Activated CD4-positive, alpha-beta T cell treated with anti-CD3 and anti-CD28 coated beads, Interleukin-2, amount 10 ng/mL, durations not matched to agents 7 days and 5 days (primary cell): ENCODE measurements around the gene C4orf51. TPM values are rescaled to one million over a fixed set of nuclear protein-coding genes. Genes with fewer than 3 reads are reported as not detected.

ENCODE experiments used
- CTCF ChIA-PET: fragments of 350-600 bp; sonication (Branson Sonifier 250); formaldehyde crosslinking; loops from one replicate; lab custom pipeline; 2021; ENCODE audit warnings: antibody characterized with exemption; lab: Charles Lee
- POLR2A ChIA-PET: fragments of 350-600 bp; sonication (Branson Sonifier 250); formaldehyde crosslinking; loops from one replicate; lab custom pipeline; 2021; ENCODE audit warnings: antibody characterized with exemption; lab: Charles Lee
- DNase-seq: peaks from one replicate; pipeline ENCODE4 v3.0.0-alpha.2; 2020
- H3K27ac Mint-ChIP-seq: one replicate; pipeline ENCODE4 v1.8.0; 2021; ENCODE audit warnings: mild to moderate bottlenecking, moderate library complexity, mixed read lengths
- H3K27me3 Mint-ChIP-seq: one replicate; pipeline ENCODE4 v1.8.0; 2021; ENCODE audit warnings: mixed read lengths
- H3K36me3 Mint-ChIP-seq: one replicate; pipeline ENCODE4 v1.8.0; 2021; ENCODE audit warnings: low read depth, mixed read lengths
- H3K4me1 Mint-ChIP-seq: one replicate; pipeline ENCODE4 v1.8.0; 2021; ENCODE audit warnings: mixed read lengths
- H3K4me3 Mint-ChIP-seq: one replicate; pipeline ENCODE4 v1.8.0; 2021; ENCODE audit warnings: mild to moderate bottlenecking, moderate library complexity, mixed read lengths
- H3K9me3 Mint-ChIP-seq: one replicate; pipeline ENCODE4 v1.8.0; 2021; ENCODE audit warnings: mixed read lengths
- total RNA-seq, 2 experiments: library from RNA; stranded (reverse); gene quantifications; one replicate each; pipeline ENCODE4 v1.2.3, GENCODE V29; 2021

The C4orf51 gene
- total RNA-seq, 2 experiments from 2014 or later, result not detected

DNA sequence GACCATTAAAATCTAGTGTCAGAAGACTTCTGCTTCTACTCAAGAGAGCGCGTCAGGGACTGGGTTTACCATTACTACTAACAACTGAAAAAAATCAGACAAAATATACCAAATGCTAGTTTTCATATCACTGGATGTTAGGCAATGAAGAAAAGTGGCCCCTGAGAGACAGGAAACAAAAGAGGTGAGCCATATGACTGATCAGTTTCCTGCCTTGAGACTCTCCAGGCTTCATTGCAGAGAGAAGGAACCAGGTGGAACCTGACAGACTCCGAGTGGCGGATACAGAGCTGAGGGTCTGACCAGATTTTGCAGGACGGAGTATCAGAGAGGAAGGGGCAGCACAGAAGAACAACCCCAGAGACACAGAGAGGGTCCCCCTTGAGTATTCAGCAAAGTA is 86.3 kb downstream of the C4orf51 start:
- Mint-ChIP-seq H3K27me3 (no peaks in the 10 kb centered on the region), H3K9me3 (peaks cover 14% of the 10 kb centered on the region), H3K27ac (no peak overlapping the region), H3K36me3 (peaks cover 55% of the 10 kb centered on the region), H3K4me3 (no peak overlapping the region), H3K4me1 (peaks cover 16% of the 10 kb centered on the region)
- no peak for DNase-seq
- ChIA-PET POLR2A (no interaction called here), CTCF (interaction anchor here (1.2 to 1.3 kb wide), 2 partner anchors 14 to 18 kb away, joined by 3 to 4 read pairs; no protein-coding TSS in a partner anchor)

DNA sequence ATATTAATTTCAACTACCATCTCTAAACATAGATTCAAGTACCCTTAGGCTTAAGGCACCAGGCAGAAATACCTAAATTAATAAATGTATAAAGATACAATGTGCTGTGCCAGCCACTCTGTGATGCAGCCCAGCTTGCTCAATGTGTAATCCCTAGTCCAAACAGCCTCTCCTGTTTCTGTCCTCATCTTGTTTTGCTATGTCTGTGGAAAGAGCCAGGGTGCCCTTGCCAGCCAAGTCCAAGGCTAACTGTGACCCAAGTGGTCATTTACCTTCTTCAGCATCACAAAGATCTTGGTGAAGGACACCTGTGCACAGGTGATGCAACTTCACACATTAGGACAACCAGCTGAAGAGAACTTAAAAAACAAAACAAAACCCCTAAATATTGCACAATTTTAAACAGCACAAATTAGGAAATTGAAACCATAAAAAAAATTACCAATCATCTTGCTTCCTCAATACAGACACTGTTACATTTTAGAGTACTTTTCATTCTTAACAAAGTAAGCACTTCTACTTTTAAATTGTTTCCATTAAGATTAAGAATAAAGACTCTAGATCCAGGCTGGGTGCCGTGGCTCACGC is 89.6 kb downstream of the C4orf51 start:
- no peak overlapping the region for H3K27ac Mint-ChIP-seq
- ChIA-PET CTCF (interaction anchor here (0.8 kb wide), 1 partner anchor 28 kb away, joined by 4 read pairs; no protein-coding TSS in a partner anchor), POLR2A (no interaction called here)
- peaks cover 16% of the 10 kb centered on the region for H3K4me1 Mint-ChIP-seq
- H3K4me3 Mint-ChIP-seq, result no peak overlapping the region
- DNase-seq, result no peak
- peaks cover 62% of the 10 kb centered on the region for H3K36me3 Mint-ChIP-seq
- peaks cover 14% of the 10 kb centered on the region for H3K9me3 Mint-ChIP-seq
- no peaks in the 10 kb centered on the region for H3K27me3 Mint-ChIP-seq

DNA sequence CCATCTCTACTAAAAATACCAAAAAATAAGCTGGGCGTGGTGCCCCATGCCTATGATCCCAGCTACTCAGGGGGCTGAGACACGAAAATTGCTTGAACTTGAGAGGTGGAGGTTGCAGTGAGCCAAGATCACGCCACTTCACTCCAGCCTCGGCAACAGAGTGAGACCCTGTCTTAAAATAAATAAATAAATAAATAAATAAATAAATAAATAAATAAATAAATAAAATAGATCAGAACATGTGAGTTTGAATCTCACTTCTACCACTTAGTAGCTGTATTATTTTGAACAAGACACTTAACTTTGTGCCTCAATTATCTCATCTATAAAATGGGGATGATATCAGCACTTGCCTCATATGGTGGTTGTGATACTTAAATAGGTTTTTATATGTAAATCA is 90.2 kb downstream of the C4orf51 start:
- Mint-ChIP-seq H3K27ac (no peak overlapping the region), H3K36me3 (peaks cover 56% of the 10 kb centered on the region), H3K27me3 (no peaks in the 10 kb centered on the region), H3K9me3 (peaks cover 14% of the 10 kb centered on the region), H3K4me1 (peaks cover 16% of the 10 kb centered on the region), H3K4me3 (no peak overlapping the region)
- CTCF ChIA-PET, result no interaction called here
- POLR2A ChIA-PET, result no interaction called here
- no peak for DNase-seq

DNA sequence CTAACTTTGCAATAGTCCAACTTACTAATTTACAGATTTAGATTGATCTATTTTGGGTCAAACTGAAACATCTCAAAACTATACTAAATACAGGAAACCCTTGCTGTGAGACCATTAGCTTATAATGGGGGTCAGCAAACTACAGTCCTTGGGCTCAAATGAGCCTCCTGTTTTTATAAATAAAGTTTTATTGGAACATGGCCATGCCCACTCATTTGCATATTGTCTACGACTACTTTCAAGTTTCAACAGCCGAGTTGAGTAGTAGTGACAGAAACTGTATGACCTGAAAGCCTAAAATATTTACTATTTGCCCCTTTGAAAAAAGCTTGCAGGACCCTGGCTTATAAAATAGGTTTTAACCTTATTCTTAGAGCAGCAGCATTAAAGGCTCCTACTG is 92.4 kb downstream of the C4orf51 start:
- peaks cover 38% of the 10 kb centered on the region for H3K36me3 Mint-ChIP-seq
- H3K27me3 Mint-ChIP-seq, result no peaks in the 10 kb centered on the region
- no peak overlapping the region for H3K27ac Mint-ChIP-seq
- DNase-seq, result no peak
- H3K4me1 Mint-ChIP-seq, result peaks cover 3% of the 10 kb centered on the region
- H3K4me3 Mint-ChIP-seq, result no peak overlapping the region
- peaks cover 4% of the 10 kb centered on the region for H3K9me3 Mint-ChIP-seq
- ChIA-PET CTCF (no interaction called here), POLR2A (interaction anchor here (0.6 kb wide), 1 partner anchor 1946 kb away, joined by 4 read pairs; no protein-coding TSS in a partner anchor)

DNA sequence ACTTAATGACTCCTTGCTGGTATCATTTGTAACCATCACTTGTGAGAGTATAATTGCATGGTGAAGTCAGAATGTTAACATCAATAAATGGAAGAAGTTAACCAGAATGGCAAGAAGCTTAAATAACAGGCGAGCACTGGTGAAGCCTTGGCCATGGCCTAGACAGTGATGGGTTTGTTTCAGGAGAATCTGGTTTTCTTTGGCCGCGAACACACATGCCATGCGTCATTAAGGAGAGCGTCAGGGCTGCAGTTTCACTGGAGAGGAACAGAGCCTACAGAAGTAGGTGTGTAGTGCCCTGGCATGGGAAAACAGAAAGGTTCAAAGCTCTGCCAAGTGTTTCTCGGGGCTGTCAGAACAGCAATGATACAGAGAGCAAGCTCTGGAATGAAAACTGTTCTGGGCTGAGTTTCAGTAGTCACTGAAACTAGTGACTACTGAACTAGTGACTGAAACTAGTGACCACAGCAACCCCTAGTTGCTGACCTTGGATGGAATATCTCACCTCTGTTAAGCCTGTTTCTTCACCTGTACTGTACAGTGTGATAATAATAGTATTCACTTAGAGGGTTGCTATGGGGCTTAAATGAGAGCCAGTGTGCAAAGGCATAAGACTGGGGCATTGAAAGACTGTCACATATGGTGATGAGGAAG is 93.8 kb downstream of the C4orf51 start:
- Mint-ChIP-seq H3K27ac (no peak overlapping the region), H3K4me1 (no peaks in the 10 kb centered on the region), H3K27me3 (no peaks in the 10 kb centered on the region), H3K4me3 (no peak overlapping the region), H3K36me3 (peaks cover 36% of the 10 kb centered on the region), H3K9me3 (no peaks in the 10 kb centered on the region)
- POLR2A ChIA-PET, result no interaction called here
- CTCF ChIA-PET, result interaction anchor here (0.5 kb wide), 1 partner anchor 21 kb away, joined by 3 read pairs; no protein-coding TSS in a partner anchor
- DNase-seq, result no peak

DNA sequence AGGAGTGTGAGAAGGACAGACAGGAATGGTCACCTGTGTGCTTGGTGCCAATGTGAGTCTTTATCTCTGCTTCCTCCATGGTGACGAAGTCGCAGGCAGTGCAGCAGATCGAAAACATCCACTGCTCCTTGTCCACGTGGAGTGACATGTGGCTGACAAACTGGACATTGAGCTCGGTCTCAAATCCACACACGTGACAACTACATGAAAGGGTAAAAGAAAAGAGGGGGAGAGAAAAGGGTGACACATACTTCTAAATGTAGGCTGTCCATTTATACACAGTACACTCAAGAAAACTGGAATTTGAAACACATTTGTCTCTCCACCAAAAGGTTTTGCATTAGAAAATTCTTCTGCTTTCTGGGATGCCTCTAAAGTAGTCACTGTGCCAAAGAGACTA is 94.5 kb downstream of the C4orf51 start:
- Mint-ChIP-seq H3K4me1 (no peaks in the 10 kb centered on the region), H3K36me3 (peaks cover 38% of the 10 kb centered on the region), H3K9me3 (no peaks in the 10 kb centered on the region), H3K27ac (no peak overlapping the region), H3K4me3 (no peak overlapping the region), H3K27me3 (no peaks in the 10 kb centered on the region)
- POLR2A ChIA-PET, result no interaction called here
- CTCF ChIA-PET, result no interaction called here
- no peak for DNase-seq

DNA sequence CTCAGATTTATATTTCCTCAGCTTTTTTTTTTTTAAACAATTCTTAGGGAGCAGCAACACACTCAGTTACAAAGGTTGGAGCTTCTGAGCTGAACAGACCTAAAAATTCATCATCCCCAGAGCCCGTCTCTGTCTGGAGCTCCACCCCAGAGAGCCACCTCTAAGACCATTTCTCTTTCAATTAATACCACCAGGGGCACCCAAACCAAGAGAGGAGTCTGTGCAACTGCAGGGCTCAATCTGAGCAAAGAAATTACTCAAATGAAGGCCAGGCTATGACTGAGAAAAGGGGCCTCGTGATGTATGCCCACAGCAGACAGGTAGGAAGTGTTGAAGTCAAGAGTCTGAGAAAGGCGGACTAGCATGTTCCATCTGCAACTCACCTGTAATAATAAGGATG is 95.5 kb downstream of the C4orf51 start:
- CTCF ChIA-PET, result no interaction called here
- POLR2A ChIA-PET, result no interaction called here
- H3K4me1 Mint-ChIP-seq, result no peaks in the 10 kb centered on the region
- H3K9me3 Mint-ChIP-seq, result no peaks in the 10 kb centered on the region
- peaks cover 40% of the 10 kb centered on the region for H3K36me3 Mint-ChIP-seq
- H3K27me3 Mint-ChIP-seq, result no peaks in the 10 kb centered on the region
- DNase-seq, result no peak
- no peak overlapping the region for H3K4me3 Mint-ChIP-seq
- no peak overlapping the region for H3K27ac Mint-ChIP-seq

DNA sequence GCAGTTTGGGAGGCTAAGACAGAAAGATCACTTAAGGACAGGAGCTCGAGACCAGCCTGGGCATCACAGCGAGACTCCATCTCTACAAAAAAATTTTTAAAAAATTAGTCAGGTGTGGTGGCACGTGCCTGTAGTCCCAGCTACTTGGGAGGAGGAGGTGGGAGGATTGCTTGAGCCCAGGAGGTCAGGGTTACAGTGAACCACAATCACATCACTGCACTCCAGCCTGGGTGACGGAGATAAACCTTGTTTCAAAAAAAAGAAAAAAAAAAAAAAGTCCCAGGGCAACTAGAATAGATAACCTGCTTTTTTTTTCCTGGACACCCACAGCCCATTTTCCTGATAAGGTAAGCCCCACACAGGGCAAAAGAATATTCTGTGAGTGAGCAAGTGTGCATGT is 96.3 kb downstream of the C4orf51 start:
- Mint-ChIP-seq H3K4me1 (no peaks in the 10 kb centered on the region), H3K36me3 (peaks cover 43% of the 10 kb centered on the region), H3K4me3 (no peak overlapping the region), H3K27me3 (no peaks in the 10 kb centered on the region), H3K9me3 (no peaks in the 10 kb centered on the region), H3K27ac (no peak overlapping the region)
- no peak for DNase-seq
- CTCF ChIA-PET, result no interaction called here
- POLR2A ChIA-PET, result no interaction called here

DNA sequence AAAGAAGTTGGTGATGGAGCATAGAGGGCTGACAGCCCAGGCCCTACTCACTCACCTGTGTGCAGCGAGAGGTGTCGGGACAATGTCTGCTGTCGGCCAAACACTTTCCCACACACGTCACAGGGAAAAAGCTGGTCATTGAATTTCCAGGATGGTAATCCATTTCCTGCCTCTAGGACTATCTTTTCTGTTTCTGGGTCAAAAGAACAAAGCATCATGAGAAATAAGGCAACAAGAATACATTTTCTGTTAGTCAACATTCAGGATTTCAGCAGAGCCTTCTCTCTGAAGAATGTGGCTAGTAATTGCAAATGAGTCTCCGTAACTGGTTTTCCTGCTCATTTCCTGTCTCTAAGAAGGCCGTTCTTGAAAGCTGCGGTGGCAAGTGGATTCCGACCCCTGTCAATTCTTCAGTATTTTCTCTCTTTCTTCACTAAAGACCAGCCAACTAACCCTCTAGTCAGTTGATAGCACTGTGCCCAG is 99.4 kb downstream of the C4orf51 start:
- H3K4me3 Mint-ChIP-seq, result no peak overlapping the region
- no peak overlapping the region for H3K27ac Mint-ChIP-seq
- no peak for DNase-seq
- peaks cover 45% of the 10 kb centered on the region for H3K36me3 Mint-ChIP-seq
- peaks cover 9% of the 10 kb centered on the region for H3K9me3 Mint-ChIP-seq
- CTCF ChIA-PET, result no interaction called here
- no peaks in the 10 kb centered on the region for H3K27me3 Mint-ChIP-seq
- H3K4me1 Mint-ChIP-seq, result peaks cover 5% of the 10 kb centered on the region
- POLR2A ChIA-PET, result no interaction called here

DNA sequence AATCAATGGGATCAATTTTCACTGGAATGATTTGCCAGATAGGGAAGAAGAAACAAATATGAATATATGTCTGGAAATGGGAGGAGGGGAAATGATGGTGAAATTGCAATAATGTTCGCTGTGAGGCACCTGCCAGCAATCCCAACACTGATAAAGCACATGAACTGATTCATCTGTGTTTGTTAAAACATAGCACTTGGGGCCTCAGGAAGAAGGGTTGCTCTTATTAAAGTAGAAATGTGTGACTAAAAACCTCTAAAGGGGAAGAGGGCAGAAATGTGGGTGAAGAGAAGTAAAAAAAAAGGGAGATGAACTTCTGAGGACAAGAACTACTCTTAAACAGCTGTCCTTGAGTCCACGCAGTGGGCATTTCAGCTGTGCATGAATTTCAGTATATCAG is 101.4 kb downstream of the C4orf51 start:
- Mint-ChIP-seq H3K4me3 (no peak overlapping the region), H3K4me1 (peaks cover 5% of the 10 kb centered on the region), H3K27me3 (no peaks in the 10 kb centered on the region), H3K27ac (no peak overlapping the region), H3K36me3 (peaks cover 47% of the 10 kb centered on the region), H3K9me3 (peaks cover 11% of the 10 kb centered on the region)
- ChIA-PET CTCF (interaction anchor here (1.3 kb wide), 1 partner anchor 10 kb away, joined by 3 read pairs; no protein-coding TSS in a partner anchor), POLR2A (no interaction called here)
- no peak for DNase-seq

Other genes with a start within 250 kb of the C4orf51 start
- gene SMAD1, start 198.3 kb upstream of the C4orf51 start, total RNA-seq, result 10 to 100 TPM; 12.0 to 12.7 TPM
- gene MMAA, start 60.8 kb upstream of the C4orf51 start, total RNA-seq, result 10 to 100 TPM in 1 of 2 experiments, 1 to 10 TPM in 1; 8.7 to 10.3 TPM